Muscle of back (tissue), 11 donors: ENCODE data around the gene OPN4. TPM values are rescaled to one million over a fixed set of nuclear protein-coding genes. Genes with fewer than 3 reads are reported as not detected.

Source experiments
- DNase-seq, 3 donors: peaks; one replicate each; pipeline versions ENCODE4 v3.0.0 to v3.0.0-alpha.2; 2013
- polyA plus RNA-seq, 10 donors: library from polyadenylated mRNA; unstranded; fragments of 120-200 nt; gene quantifications; one replicate each; pipeline ENCODE4 v1.2.1, GENCODE V29; 2013; ENCODE audit not compliant: insufficient read length in 10 of 10

Gene OPN4
- polyA plus RNA-seq, 10 donors, result 1.3 to 2.9 (median 1.9) TPM

DNA sequence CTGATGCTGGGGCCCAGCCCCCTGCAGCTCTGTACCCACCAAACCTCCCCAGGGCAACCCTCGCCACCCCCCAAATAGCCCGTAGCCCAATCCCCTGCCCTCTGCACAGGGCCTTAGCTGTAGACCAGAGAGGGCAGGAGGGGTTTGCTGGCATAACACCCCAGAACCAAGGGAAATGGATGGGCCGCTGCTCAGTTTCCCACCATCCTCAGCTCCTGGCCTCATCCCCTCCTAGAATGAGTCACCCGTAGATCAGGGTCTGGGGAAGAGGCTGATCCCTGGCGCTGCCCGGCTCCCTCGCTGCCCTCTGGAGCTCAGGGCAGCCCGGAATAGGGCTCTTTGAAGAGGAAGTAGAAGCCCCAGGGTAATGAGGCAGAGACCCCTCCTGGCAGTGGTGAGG lies 45.2 kb downstream of the OPN4 start:
- no peak for DNase-seq

DNA sequence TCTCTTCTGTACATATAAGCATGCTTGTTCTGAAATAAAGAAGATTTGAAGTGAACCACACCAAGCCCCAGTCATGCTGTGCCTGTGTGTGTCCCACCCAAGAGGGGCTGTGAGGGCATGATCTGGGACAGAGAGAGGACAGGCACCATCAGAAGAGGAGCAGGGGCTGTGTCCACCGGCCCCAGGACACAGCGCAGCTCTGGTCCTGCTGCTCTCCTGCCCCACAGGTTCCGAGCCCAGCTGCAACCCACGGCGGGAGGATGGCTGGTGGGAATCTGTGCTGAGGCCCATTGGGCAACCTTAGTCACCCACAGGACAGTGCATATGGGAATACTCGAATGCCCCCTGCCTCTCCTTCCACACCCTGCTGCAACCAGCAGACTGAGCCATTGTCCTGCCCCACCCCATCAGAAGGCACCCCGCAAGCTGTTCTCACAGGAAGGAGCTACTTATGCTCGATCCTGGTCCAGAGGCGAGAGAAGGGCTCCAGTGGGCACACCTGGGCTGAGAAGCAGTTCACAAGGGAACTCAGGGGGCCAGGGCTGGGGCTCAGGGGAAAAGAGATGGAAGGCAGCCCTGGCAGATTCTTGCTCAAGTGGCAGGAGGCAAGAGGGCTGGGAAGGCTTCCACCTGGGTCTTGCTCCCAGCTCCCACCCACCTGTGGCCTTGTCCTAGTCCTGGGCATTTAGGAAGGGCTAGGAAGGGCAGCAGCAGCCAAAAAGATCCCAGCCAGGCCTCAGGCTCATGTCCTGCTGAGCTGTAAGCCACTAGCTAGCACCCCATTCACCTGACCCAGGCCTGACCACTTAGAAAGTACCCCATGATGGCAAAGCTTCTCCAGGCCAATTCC lies 45.9 kb downstream of the OPN4 start:
- no peak for DNase-seq

DNA sequence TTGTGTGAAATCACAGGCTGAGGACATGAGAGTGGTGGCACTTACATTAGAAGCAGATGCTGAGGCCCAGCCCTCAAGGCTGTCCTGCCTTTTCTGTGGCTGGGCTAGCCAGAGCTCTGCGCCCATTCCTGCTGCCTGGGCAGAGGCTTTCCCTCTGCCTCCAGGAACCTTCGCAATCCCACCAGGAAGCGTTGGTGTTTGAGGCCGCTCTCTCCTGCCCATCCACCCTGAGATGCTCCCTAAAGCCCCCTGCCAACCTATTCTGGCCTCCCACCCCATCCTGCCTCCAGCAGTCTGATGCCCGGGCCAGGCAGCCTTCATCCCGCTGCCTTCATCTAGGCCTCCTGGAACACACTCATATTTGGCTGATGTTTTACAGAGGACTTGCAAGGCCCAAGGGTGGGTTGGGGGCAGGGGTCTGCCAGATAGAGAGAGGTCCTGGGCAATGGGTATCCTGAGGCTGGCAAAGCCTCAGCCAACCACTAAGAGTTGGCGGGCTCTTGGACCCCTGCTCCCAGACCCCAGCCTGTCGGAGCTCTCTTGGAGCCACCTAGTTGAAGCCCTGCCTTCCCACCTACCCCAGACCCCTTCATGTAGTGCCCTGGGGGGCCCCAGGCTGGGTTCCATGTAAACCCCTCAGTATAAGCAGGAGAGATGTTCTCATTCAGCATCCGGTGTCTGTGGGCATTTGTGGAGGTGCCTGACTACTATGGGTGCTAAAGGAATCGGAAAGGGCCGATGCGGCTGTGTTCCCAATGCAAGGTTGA lies 46.7 kb downstream of the OPN4 start:
- DNase-seq, result no peak

DNA sequence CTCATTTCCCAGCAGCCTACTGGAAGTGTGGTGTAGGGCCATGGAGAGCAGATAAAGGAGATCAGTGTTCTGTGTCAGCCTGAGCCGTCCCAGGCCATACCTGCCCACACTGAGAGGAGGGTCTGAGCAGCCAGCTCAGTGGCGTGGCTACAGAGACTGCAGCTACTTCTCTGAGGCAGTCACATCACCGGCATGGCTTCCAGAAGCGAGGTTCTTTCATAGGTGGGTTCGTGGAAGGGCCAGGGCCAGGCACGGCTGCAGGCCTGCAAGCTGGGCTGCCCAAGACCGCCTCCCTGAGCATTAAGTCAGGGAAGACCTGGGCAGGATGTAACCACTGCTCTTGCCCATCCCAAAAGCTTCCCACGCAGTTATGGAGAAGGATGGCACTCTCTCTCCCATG lies 48.8 kb downstream of the OPN4 start:
- no peak for DNase-seq

DNA sequence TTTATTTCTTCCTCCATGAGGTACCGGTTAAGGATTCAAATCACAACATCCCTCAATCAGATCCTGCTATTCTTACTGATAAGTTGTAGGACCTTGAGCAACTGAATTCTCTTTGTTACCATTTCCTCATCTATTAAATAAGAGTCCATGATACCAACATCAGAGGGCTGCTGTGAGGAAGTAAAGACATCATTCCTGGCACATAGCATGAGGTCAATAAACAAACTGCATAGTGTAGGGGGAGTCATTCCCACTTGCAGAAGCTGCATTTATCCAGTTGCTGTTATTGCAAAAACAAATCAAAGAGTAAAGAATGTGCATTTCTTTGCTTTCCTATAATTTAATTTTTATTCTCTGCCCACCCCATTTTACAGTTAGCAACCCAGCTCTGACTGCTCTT lies 50.8 kb downstream of the OPN4 start:
- DNase-seq, result no peak

DNA sequence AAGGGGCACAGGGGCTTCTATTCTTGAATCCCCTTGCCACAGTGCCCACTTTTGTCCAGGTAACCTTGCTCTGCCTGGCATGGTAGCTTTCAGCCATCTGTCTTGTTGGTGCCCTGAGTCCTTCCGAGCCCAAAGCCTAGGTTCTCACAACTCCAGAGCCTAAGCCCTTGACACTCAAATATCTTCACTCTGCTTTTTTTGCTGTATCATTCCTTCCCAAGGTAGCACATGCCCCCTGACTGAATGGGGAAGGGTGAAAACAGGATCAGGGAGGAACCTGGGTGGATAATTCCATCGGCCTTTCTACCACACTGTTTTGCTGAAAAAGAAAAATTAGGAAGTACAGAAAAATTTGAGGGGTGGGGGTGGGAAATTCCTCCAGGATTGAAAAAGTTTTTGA lies 51.6 kb downstream of the OPN4 start:
- no peak for DNase-seq

DNA sequence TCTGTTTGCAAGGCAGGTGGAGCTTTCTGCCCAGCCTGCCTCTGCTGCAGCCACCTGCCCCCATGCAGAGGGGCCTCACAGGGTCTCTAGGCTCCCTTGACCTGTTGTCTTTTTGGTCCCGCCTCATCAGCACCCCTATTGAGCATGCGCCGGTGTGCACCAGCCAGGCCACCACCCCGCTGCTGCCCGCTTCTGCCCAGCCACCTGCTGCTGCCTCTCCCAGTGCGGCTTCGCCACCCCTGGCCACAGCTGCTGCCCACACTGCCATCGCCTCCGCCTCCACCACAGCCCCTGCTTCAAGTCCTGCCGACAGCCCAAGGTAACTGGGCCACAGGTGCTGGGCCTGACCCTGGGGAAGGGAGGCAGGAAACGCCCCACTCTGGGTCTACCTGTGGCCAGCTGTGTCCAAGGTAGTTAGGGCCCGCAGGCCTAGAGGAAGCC lies 52.1 kb downstream of the OPN4 start:
- no peak for DNase-seq

DNA sequence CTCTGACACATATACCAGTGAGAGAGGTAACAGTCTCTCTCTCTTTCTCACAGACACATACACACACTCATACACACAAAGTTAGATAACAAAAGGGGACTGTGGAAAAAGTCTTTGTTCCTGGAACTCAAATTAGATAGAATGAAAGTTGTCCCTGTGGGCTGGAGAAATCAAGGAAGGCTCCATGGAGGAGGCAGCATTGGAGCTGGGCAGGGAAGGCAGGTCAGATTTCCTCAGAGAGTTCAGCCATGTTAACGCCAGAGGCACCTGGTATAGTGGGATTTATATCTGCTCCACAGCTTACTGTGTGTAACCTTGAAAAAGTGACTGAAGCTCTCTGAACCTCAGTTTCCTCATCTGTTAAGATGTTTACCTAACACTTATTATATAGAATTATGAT lies 52.6 kb downstream of the OPN4 start:
- no peak for DNase-seq

DNA sequence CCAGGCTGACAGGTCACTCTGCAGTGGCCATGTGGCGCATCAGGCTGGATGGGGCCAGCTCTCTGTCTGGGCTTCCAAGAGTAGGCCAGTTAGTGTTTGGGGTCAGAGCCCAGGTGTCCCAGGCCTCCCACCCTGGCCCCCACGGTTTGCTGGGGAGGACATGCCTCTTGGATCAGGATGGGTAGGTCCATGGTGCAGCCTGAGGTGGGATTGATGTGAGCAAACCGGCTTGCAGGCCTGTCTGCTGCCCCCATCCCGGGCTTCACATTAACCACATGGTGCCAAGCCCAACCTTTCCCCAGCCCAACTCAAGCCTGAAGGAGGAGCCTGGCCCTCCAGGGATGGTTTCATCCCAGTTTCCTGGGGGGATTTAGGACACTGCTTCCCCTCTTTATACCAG lies 53.2 kb downstream of the OPN4 start:
- DNase-seq, result no peak

DNA sequence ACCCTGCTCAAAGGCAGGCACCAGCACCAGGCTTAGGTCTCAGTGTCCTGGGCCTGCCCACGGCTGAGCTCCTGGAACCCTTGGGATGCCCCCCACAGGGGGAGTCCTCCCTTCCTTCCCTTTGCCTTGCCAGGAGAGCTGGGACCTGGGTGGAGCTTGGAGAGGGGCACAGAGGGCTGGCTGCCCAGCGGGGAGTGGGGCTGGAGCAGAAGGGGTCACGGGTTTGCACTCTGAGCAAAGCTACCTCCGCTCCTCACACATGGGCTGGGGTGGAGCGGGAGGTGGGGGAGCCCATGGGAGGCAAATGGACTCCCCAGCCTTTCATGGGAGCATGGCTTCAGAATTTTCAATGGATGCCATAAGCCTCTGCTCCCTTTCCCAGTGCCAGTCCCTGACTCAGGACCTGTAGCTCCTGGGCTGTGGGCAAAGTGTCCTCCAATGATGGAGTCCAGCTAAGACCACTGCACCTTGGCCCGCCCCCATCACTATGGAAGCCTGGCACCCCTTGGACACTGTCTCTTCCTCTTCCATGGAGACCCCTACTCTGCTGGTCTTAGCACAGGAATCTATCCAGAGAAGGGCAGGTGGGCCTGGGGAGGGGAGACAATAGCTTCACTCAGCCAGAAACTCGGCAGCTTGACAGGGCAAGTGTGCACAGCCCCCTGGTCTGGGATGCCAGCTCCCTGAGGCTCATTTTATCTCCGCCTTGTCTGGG lies 53.9 kb downstream of the OPN4 start:
- no peak for DNase-seq

DNA sequence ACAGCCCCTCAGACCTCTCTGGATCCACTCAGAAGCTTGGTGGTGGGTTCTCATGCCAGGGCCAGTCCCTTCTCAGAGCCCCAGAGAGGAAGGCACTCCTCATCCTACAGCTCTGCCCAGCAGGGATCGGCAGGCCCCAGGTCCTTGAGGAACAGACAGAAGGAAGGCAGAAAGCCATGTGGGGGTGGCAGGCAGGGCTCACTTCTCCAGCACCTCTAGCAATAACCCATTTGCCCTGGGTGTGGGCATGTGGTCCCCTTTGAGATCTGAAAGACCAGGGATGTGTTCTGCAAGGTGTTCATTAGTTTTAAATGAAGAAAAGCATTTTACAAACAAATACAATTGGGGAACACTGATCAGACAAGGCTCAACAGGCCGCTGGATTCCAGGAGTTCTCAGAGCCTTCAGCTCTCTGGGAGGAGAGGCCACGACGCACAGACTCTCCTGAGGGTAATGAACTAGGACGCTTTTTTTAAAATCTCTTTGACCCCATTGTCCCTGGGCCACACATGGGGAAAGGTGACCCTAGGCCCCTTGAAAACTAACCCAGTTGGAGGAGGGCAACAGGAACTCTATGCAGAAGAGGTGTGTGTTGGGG lies 54.5 kb downstream of the OPN4 start:
- DNase-seq, result no peak

DNA sequence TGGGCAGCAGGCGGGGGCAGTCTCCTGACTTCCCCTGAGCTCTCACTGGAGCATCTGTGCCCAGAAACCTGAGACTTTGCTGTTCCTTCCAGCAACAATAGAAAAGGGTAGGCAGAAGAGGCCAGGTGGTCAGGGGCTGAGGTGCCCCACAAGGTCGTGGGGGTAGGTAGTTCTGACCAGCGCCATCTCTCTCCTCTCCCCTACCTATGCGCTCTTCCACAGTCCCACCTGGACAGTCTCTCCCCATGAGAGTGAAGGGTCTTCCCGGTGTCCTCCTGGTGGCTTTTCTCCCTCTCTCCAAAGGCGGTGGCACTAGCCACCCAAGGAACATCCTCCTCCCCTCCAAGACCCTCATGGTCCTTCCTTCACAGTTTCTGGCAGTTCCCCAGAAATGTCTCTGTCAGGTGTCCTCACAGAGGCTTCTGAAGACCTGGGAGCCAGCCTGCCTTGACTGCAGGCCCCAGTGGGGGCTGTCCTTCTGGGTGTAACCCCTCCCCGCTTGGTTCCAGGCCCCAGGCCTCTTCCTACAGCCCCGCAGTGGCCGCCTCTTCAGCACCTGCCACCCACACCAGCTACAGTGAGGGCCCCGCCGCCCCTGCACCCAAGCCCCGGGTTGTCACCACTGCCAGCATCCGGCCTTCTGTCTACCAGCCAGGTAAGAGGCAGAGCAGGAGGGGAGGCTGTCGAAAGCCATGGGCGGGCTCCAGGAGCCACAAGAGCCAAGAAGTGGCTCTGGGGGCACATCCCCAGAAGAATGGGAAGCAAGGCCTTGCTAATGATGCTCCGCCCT lies 55.2 kb downstream of the OPN4 start:
- no peak for DNase-seq

DNA sequence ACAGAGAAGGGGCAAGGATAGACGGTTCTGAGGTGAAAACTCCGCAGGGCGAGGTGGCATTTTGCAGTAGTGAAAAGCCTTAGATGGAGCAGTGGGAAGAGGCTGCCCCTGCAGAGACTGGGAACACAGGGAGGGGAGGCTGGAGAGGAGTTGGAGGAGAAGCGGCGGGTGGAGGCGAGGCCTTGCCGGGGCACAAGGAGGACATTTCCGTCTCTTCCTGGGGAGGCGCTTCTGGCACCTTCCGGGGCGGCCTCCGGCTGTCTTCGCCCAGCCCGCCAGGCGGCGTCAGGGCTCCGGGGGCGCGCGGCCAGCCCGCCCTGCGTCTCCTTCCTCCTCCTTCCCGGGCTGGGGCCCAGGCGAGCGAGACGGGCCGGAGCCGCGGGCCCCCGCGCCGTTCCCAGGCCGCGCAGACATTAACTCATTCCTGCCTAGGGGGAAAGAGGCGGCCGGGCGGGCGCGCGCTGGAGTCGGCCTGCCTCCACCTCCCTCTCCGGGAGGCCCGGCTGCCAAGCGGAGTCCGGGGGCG lies 56.7 kb downstream of the OPN4 start:
- DNase-seq, result peak; percentile 93 to 98 (median 96)

DNA sequence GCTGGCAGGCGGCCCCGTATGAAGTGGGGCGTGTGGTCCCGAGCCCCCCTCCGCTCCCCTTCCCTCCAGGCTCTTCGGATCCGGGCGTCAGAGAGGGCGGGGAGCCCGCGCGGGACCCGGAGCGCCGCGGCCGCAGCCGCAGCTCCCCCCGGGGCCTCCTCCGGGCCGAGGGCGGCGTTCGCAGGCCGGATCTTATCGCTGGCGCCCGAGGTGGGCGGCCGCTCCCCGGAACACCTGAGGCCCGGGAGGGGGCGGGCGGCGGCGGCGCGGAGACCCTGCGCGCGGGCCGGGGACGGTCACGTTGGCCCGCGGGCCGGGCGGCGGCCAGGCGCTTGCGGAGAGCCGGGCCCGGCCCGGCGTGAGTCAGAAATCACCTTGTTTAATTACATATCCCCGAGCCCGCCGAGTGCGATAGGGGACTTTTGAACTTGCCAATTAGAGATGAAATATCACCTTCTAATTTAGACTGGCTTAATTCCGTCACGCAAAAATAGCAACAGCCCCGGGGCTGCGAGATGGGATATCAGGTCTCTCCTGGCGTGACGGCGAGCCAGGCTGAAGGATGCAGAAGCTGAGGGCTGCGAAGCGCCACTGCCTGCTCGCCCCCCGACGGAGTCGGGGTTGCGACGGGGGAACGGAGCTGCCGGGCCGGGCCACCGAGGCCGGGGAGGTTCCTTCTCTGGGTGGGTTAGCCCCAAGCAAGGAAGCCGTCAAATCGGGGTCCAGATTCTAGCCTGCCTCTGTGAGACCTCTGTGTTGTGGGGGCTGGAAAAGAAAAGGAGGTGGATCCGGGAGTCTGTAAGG lies 57.4 kb downstream of the OPN4 start:
- DNase-seq, result peak; percentile 57 to 90 (median 73)

DNA sequence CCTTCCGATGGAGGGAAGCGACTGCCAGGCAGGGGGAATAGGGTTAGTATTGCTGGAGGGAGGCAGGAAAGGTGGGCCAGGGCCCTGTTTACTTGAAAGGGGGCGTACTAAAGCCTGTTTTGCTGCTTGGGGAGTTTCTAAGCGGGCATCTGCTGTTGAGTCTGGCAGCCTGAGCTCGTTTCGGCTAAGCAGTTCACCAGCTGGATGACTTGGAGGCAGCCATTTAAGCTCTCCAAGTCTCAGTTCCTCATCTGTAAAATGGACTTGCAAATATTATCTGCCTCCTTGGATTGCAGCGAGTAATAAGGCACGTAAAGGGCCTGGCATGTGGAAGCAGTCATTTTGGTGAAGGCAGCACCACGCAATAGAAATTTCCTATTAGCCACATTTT lies 58.0 kb downstream of the OPN4 start:
- peak in 1 of 3 donors; percentile 35 for DNase-seq

DNA sequence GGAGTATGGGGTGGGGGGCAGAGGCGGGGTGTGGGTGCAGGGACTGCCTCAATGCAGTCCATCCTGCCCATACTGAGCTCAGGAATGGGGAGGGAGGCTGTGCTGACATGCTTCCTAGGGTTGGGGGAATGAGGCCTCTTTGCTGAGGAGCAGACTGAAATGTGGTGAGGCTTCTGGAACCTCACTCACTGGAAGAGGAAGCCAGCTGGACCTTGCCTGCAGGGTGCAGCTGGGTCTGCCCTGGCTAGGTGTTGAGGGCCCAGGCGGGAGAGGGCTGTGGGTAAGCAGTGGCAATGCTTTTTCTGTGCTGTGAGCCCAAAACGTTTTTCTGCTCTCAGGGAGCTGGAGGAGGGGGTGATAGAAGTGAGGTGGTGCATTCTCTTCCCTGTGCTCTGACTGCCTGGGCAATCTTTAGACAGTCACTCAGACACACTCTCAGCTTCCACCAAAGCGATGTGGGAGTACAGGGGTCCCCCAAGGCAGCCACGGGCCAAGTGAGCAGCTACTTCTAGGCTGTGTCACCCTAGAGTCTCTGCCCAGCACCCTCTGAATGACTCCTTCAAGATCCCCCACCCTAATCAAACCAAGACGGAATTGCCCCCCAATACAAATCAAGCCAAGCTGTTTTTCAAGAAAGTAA lies 60.9 kb downstream of the OPN4 start:
- DNase-seq, result no peak

DNA sequence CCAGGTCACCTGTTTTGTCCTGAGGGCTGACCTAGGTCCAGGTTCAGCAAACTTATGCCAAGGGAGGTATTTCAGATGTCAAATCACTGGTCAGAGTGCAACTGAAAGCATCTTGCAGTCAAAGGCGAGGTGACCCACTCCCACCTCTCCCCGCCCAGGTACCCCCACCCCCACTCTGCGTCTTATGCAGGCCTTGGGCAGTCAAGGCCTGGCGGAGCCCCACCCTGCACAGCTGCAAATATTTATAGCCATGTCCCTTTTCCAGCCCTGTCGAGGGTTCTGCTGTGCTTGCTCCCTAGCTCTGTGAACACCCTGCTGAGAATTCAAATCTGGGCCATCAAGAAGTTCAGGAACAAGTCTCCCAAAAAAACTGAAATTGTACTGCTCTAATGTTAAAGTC lies 61.5 kb downstream of the OPN4 start:
- DNase-seq, result peak in 1 of 3 donors; percentile 33
